HepG2 (cell line): ENCODE measurements around the gene KIF1B. TPM values are rescaled to one million over a fixed set of nuclear protein-coding genes. Genes with fewer than 3 reads are reported as not detected.

ENCODE experiments used
- ATAC-seq: fragments of 200-7000 bp; cut with Tn5 transposase; 3 replicates; pipeline ENCODE4 v1.9.1; 2020; ENCODE audit warnings: mild to moderate bottlenecking, moderate library complexity
- BruUV-seq: library from RNA; stranded (reverse); fragments of 400-500 nt; replicated peaks from 2 replicates; lab custom pipeline; 2021; lab: Mats Ljungman, UMichigan
- CTCF ChIA-PET: fragments of 300-600 bp; formaldehyde crosslinking; extraction: SDS; loops from one replicate; lab custom pipeline; 2021; ENCODE audit warnings: low total read pairs, inconsistent platforms, low intra/inter-chr PET ratio; lab: Yijun Ruan, JAX
- POLR2A ChIA-PET: fragments of 350-600 bp; sonication (Branson Sonifier 250); formaldehyde crosslinking; loops from one replicate; lab custom pipeline; 2020; ENCODE audit warnings: antibody characterized with exemption, inconsistent platforms; lab: Yijun Ruan, JAX
- DNase-seq: peaks from one replicate; pipeline ENCODE4 v3.0.0-alpha.2; 2015; ENCODE audit warnings: low spot score
- FAIRE-seq: peaks from 3 replicates; lab custom pipeline; 2011; peaks lifted over from hg19 to GRCh38; lab: Jason Lieb, UNC
- H2AFZ ChIP-seq: one replicate; pipeline ENCODE4 v1.6.1; 2011; ENCODE audit warnings: low read length, inconsistent platforms
- H3K27ac ChIP-seq: fragments of 300-600 bp; 3 replicates; pipeline ENCODE4 v1.8.0; 2011; ENCODE audit warnings: mixed run types, mild to moderate bottlenecking, mixed read lengths, low read length, inconsistent platforms; ENCODE audit not compliant: insufficient read depth; ENCODE audit errors: extremely low read length
- H3K27me3 ChIP-seq, 2 experiments: fragments of 200-600 bp in 1 of 2; 2 replicates in 1 of 2; 3 replicates in 1 of 2; pipeline versions ENCODE4 v1.6.0 to v1.8.0; 2011; ENCODE audit warnings: low read length in 2 of 2, mild to moderate bottlenecking in 2 of 2, moderate library complexity in 2 of 2, inconsistent platforms in 1 of 2; ENCODE audit not compliant: insufficient read depth in 2 of 2, control insufficient read depth in 1 of 2
- H3K36me3 ChIP-seq, 2 experiments: fragments of 200-600 bp in 1 of 2; replicated peaks in 1 of 2; 2 replicates in 1 of 2; 3 replicates in 1 of 2; pipeline versions ENCODE4 v1.5.1 to v1.8.0; 2011; ENCODE audit warnings: low read length in 2 of 2, inconsistent platforms in 1 of 2; ENCODE audit not compliant: insufficient read depth in 2 of 2, control insufficient read depth in 1 of 2
- H3K4me1 ChIP-seq: 2 replicates; pipeline ENCODE4 v1.5.1; 2012; ENCODE audit warnings: low read length, inconsistent platforms; ENCODE audit not compliant: insufficient read depth
- H3K4me2 ChIP-seq: 2 replicates; pipeline ENCODE4 v1.6.0; 2011; ENCODE audit warnings: low read depth, low read length, inconsistent platforms
- H3K4me3 ChIP-seq, 3 experiments: fragments of 200-600 bp in 1 of 3; sonication (generic), shearing (Covaris generic) in 1 of 3; replicated peaks in 1 of 3; 2 replicates each; pipeline ENCODE4 v1.5.1; 2011 to 2016; ENCODE audit warnings: low read length in 3 of 3, inconsistent platforms in 2 of 3, low read depth in 2 of 3, mild to moderate bottlenecking in 2 of 3, control low read depth in 1 of 3, mixed read lengths in 1 of 3; ENCODE audit not compliant: insufficient read depth in 1 of 3
- H3K79me2 ChIP-seq: one replicate; pipeline ENCODE4 v1.6.1; 2011; ENCODE audit warnings: low read length, inconsistent platforms; ENCODE audit not compliant: insufficient read depth
- H3K9ac ChIP-seq: 2 replicates; pipeline ENCODE4 v1.6.0; 2011; ENCODE audit warnings: mild to moderate bottlenecking, low read depth, low read length, inconsistent platforms; ENCODE audit not compliant: insufficient read depth
- H3K9me3 ChIP-seq: 2 replicates; pipeline ENCODE4 v1.5.1; 2012; ENCODE audit warnings: mild to moderate bottlenecking, low read length
- H4K20me1 ChIP-seq: 2 replicates; pipeline ENCODE4 v1.6.0; 2011; ENCODE audit warnings: inconsistent platforms, mild to moderate bottlenecking, low read length, moderate library complexity; ENCODE audit not compliant: insufficient read depth
- CEBPZ ChIP-seq: IDR thresholded peaks from 2 replicates; pipeline ENCODE4 v1.6.1; 2012; ENCODE audit warnings: low read length, improper control_type of control experiment
- DNMT3B ChIP-seq: conservative IDR thresholded peaks from 2 replicates; pipeline ENCODE4 v1.6.1; 2016; ENCODE audit warnings: missing biosample characterization, control low read depth
- HDAC1 ChIP-seq: sonication (generic); formaldehyde crosslinking; IDR thresholded peaks from 2 replicates; pipeline ENCODE4 v1.5.1; 2020; ENCODE audit warnings: mild to moderate bottlenecking, missing genetic modification reagents
- JARID2 ChIP-seq: sonication (generic); formaldehyde crosslinking; IDR thresholded peaks from 2 replicates; pipeline ENCODE4 v1.8.1; 2023; ENCODE audit warnings: missing genetic modification reagents, inconsistent platforms; ENCODE audit not compliant: insufficient replicate concordance
- MATR3 ChIP-seq: sonication (generic); formaldehyde crosslinking; IDR thresholded peaks from 2 replicates; pipeline ENCODE4 v1.4.0; 2020; ENCODE audit warnings: missing genetic modification reagents
- MIER2 ChIP-seq: IDR thresholded peaks from 2 replicates; pipeline ENCODE4 v1.6.1; 2016; ENCODE audit warnings: missing biosample characterization, missing genetic modification reagents
- MTF1 ChIP-seq: sonication (generic); formaldehyde crosslinking; IDR thresholded peaks from 2 replicates; pipeline ENCODE4 v1.5.0; 2020; ENCODE audit warnings: missing genetic modification reagents
- POGZ ChIP-seq: sonication (generic); formaldehyde crosslinking; IDR thresholded peaks from 2 replicates; pipeline ENCODE4 v1.4.0; 2020; ENCODE audit warnings: mild to moderate bottlenecking, missing genetic modification reagents
- SALL1 ChIP-seq: sonication (generic); formaldehyde crosslinking; IDR thresholded peaks from 2 replicates; pipeline ENCODE4 v1.8.0; 2022; ENCODE audit warnings: mild to moderate bottlenecking, missing genetic modification reagents
- ZNF205 ChIP-seq: IDR thresholded peaks from 2 replicates; pipeline ENCODE4 v1.6.1; 2018; ENCODE audit warnings: missing biosample characterization, missing genetic modification reagents
- ZNF556 ChIP-seq: sonication (generic); formaldehyde crosslinking; IDR thresholded peaks from 2 replicates; pipeline ENCODE4 v1.4.0; 2020; ENCODE audit warnings: mild to moderate bottlenecking, missing genetic modification reagents, borderline replicate concordance
- ZNF562 ChIP-seq: sonication (generic); formaldehyde crosslinking; IDR thresholded peaks from 2 replicates; pipeline ENCODE4 v1.8.0; 2022; ENCODE audit warnings: missing genetic modification reagents, borderline replicate concordance
- ZNF781 ChIP-seq: sonication (generic); formaldehyde crosslinking; IDR thresholded peaks from 2 replicates; pipeline ENCODE4 v1.5.1; 2020; ENCODE audit warnings: borderline replicate concordance, mild to moderate bottlenecking, missing genetic modification reagents; ENCODE audit errors: not compliant biosample characterization
- in situ Hi-C: cut with HindIII; loops from 2 replicates; pipeline ENCODE4 v1.10.0; 2017; ENCODE audit warnings: low pct_unique_long_range_greater_than_20kb; ENCODE audit not compliant: extremely low pct_ligation_motif_present
- intact Hi-C: fragments of 100-400 bp; cut with micrococcal nuclease; formaldehyde crosslinking; loops from one replicate; pipeline ENCODE4 v1.10.0; 2022; ENCODE audit not compliant: unreplicated experiment
- polyA plus RNA-seq, 8 experiments: library from polyadenylated mRNA; depleted of rRNA in 3 of 8; stranded (reverse) in 7 of 8; unstranded in 1 of 8; fragments of >200 nt; fragmentation: Illumina TruSeq in 4 of 8; extraction: Trizol in 4 of 8; gene quantifications; 2 replicates each; pipeline versions ENCODE4 v1.2.1 to v1.2.3, GENCODE V29; 2011 to 2016; ENCODE audit warnings: low read depth in 4 of 8, missing spikeins in 1 of 8, mixed read lengths in 1 of 8; ENCODE audit not compliant: insufficient read depth in 1 of 8
- total RNA-seq, 5 experiments: library from RNA; depleted of rRNA; stranded (reverse); fragments of >200 nt; fragmentation: Illumina TruSeq; extraction: Trizol; gene quantifications; 2 replicates each; pipeline ENCODE4 v1.2.3, GENCODE V29; 2016; ENCODE audit warnings: low read depth in 1 of 5

The KIF1B gene
- total and polyA plus RNA-seq, 2 of the 13 experiments (the other 11 are each of a cell fraction or from before 2014, with no cell fraction given), result 26.7 to 32.5 TPM

GRCh38 chr1:10347109-10347508, 136.7 kb downstream of the KIF1B start:
- no peak overlapping the region for H3K27ac ChIP-seq
- ATAC-seq (no peak), DNase-seq (no peak), FAIRE-seq (no peak)
- in situ Hi-C loops, result no loop called here
- intact Hi-C loops, result no loop called here
- H3K9me3 ChIP-seq, result no peaks in the 10 kb centered on the region
- TF ChIP-seq MATR3 (CRISPR knock-in tag), result no peak
- no peak for TF ChIP-seq MTF1 (CRISPR knock-in tag)
- TF ChIP-seq ZNF562 (CRISPR knock-in tag), result no peak
- no peak for TF ChIP-seq SALL1 (CRISPR knock-in tag)
- TF ChIP-seq ZNF556 (CRISPR knock-in tag), result no peak
- no peak for TF ChIP-seq JARID2 (CRISPR knock-in tag)
- no peak for TF ChIP-seq POGZ
- no peak for TF ChIP-seq DNMT3B (CRISPR knock-in tag)
- TF ChIP-seq MIER2 (CRISPR knock-in tag), result no peak
- TF ChIP-seq CEBPZ, result no peak
- no peak for TF ChIP-seq ZNF781 (CRISPR knock-in tag)
- no peak for TF ChIP-seq HDAC1 (CRISPR knock-in tag)
- TF ChIP-seq ZNF205 (CRISPR knock-in tag), result no peak
- H3K4me3 ChIP-seq, result no peak overlapping the region
- H3K79me2 ChIP-seq, result no peaks in the 10 kb centered on the region
- H3K4me1 ChIP-seq, result no peaks in the 10 kb centered on the region
- BruUV-seq, result no TSS peak
- CTCF ChIA-PET, result no interaction called here
- no peak overlapping the region for H2AFZ ChIP-seq
- POLR2A ChIA-PET, result no interaction called here
- H3K4me2 ChIP-seq, result no peak overlapping the region
- H3K27me3 ChIP-seq, result no peaks in the 10 kb centered on the region
- H4K20me1 ChIP-seq, result no peaks in the 10 kb centered on the region
- no peak overlapping the region for H3K9ac ChIP-seq
- H3K36me3 ChIP-seq, result peaks cover 19 to 64% of the 10 kb centered on the region in 2 experiments
